Karpas-422 (cell line): Measurements from ENCODE around the gene RPL13. TPM values are rescaled to one million over a fixed set of nuclear protein-coding genes. Genes with fewer than 3 reads are reported as not detected.
"Not testable (repeated sequence)": the region's sequence is repeated elsewhere in the genome, so short reads cannot be mapped to it uniquely, and the experiment has no call there.

Experiments used
- DNase-seq: peaks from one replicate; pipeline ENCODE4 v3.0.0-alpha.2; 2015
- H2AFZ ChIP-seq: fragments of 200-600 bp; sonication (generic); 2 replicates; pipeline ENCODE4 v1.6.1; 2014; ENCODE audit warnings: antibody characterized with exemption, low read length, mixed read lengths
- H3K27ac ChIP-seq: fragments of 200-600 bp; sonication (generic); 2 replicates; pipeline ENCODE4 v1.5.1; 2014; ENCODE audit warnings: mild to moderate bottlenecking, low read length, moderate library complexity
- H3K27me3 ChIP-seq: fragments of 200-600 bp; sonication (generic); 2 replicates; pipeline ENCODE4 v1.6.1; 2014; ENCODE audit warnings: low read length, mixed read lengths
- H3K36me3 ChIP-seq: fragments of 200-600 bp; sonication (generic); 2 replicates; pipeline ENCODE4 v1.6.1; 2014; ENCODE audit warnings: low read length, mixed read lengths; ENCODE audit not compliant: insufficient read depth
- H3K4me1 ChIP-seq: fragments of 200-600 bp; sonication (generic); 2 replicates; pipeline ENCODE4 v1.6.1; 2014; ENCODE audit warnings: mild to moderate bottlenecking, low read length, mixed read lengths
- H3K4me2 ChIP-seq: fragments of 200-600 bp; sonication (generic); 2 replicates; pipeline ENCODE4 v1.6.1; 2014; ENCODE audit warnings: low read length, low read depth, mild to moderate bottlenecking; ENCODE audit not compliant: poor library complexity, severe bottlenecking
- H3K4me3 ChIP-seq: fragments of 200-600 bp; sonication (generic); 2 replicates; pipeline ENCODE4 v1.5.1; 2014; ENCODE audit warnings: mild to moderate bottlenecking, antibody characterized with exemption, low read length, mixed read lengths
- H3K79me2 ChIP-seq: fragments of 200-600 bp; sonication (generic); 2 replicates; pipeline ENCODE4 v1.6.1; 2014; ENCODE audit warnings: mild to moderate bottlenecking, low read length, mixed read lengths
- H3K9ac ChIP-seq: fragments of 200-600 bp; sonication (generic); 2 replicates; pipeline ENCODE4 v1.6.0; 2014; ENCODE audit warnings: low read length
- H3K9me2 ChIP-seq: fragments of 200-600 bp; sonication (generic), shearing (Covaris generic); replicated peaks from 2 replicates; pipeline ENCODE4 v1.6.0; 2014; ENCODE audit warnings: mild to moderate bottlenecking, low read length, moderate library complexity; ENCODE audit not compliant: insufficient read depth
- H3K9me3 ChIP-seq: fragments of 300-700, 200-600 bp; sonication (generic); 2 replicates; pipeline ENCODE4 v1.6.1; 2014; ENCODE audit warnings: low read length, mixed read lengths
- H4K20me1 ChIP-seq: fragments of 200-600 bp; sonication (generic); 2 replicates; pipeline ENCODE4 v1.6.1; 2014; ENCODE audit warnings: mild to moderate bottlenecking, antibody characterized with exemption, low read length, low read depth; ENCODE audit not compliant: insufficient read depth
- total RNA-seq: library from RNA; depleted of rRNA; stranded (reverse); fragments of >200 nt; shearing (Covaris generic); gene quantifications from 2 replicates; pipeline ENCODE4 v1.2.3, GENCODE V29; 2014; ENCODE audit warnings: low replicate concordance

RPL13 gene
- total RNA-seq, 1 experiment from 2014 or later: 6,565 TPM

- no peak for DNase-seq
- no peak overlapping the region for H3K4me3 ChIP-seq
Observed at GRCh38 chr16:89569506-89570341, 9.2 kb downstream of the RPL13 start.

GRCh38 chr16:89570342-89570923 is 10.0 kb downstream of the RPL13 start:
- peaks cover 25% of the 10 kb centered on the region for H3K4me1 ChIP-seq
- no peak overlapping the region for H3K4me2 ChIP-seq
- H3K36me3 ChIP-seq: no peaks in the 10 kb centered on the region
- H2AFZ ChIP-seq: no peak overlapping the region
- DNase-seq: no peak
- H3K9me2 ChIP-seq: no peaks in the 10 kb centered on the region
- no peak overlapping the region for H3K4me3 ChIP-seq
- H3K79me2 ChIP-seq: no peaks in the 10 kb centered on the region
- H4K20me1 ChIP-seq: peaks cover 10% of the 10 kb centered on the region
- H3K9me3 ChIP-seq: no peaks in the 10 kb centered on the region
- no peaks in the 10 kb centered on the region for H3K27me3 ChIP-seq
- H3K9ac ChIP-seq: no peak overlapping the region
- H3K27ac ChIP-seq: no peak overlapping the region

More at GRCh38 chr16:89569506-89570341, 9.2 kb downstream of the RPL13 start:
- Histone ChIP-seq H2AFZ (no peak overlapping the region), H3K4me2 (no peak overlapping the region), H3K27me3 (no peaks in the 10 kb centered on the region), H3K9me2 (no peaks in the 10 kb centered on the region), H3K9me3 (no peaks in the 10 kb centered on the region), H3K36me3 (no peaks in the 10 kb centered on the region), H3K9ac (no peak overlapping the region), H3K79me2 (no peaks in the 10 kb centered on the region), H3K27ac (no peak overlapping the region), H3K4me1 (peaks cover 25% of the 10 kb centered on the region), H4K20me1 (peaks cover 10% of the 10 kb centered on the region)

- H3K79me2 ChIP-seq, H3K4me3 ChIP-seq, H3K27ac ChIP-seq, H3K9me3 ChIP-seq, H3K9me2 ChIP-seq, H3K27me3 ChIP-seq, H3K9ac ChIP-seq, H2AFZ ChIP-seq, H3K4me2 ChIP-seq, DNase-seq, H3K36me3 ChIP-seq: not testable (repeated sequence)
- H4K20me1 ChIP-seq: peaks cover 10% of the 10 kb centered on the region
- peaks cover 19% of the 10 kb centered on the region for H3K4me1 ChIP-seq
Observed at GRCh38 chr16:89570983-89571598, 10.6 kb downstream of the RPL13 start.

- DNase-seq: no peak
- Histone ChIP-seq H3K9me3 (no peaks in the 10 kb centered on the region), H3K4me3 (no peak overlapping the region), H3K9me2 (no peaks in the 10 kb centered on the region), H4K20me1 (peaks cover 6% of the 10 kb centered on the region), H3K36me3 (no peaks in the 10 kb centered on the region), H3K27ac (no peak overlapping the region), H3K4me1 (peaks cover 19% of the 10 kb centered on the region), H3K9ac (no peak overlapping the region), H3K27me3 (no peaks in the 10 kb centered on the region), H3K79me2 (no peaks in the 10 kb centered on the region), H2AFZ (no peak overlapping the region), H3K4me2 (no peak overlapping the region)
Observed at GRCh38 chr16:89571636-89572035, 11.2 kb downstream of the RPL13 start.

- peaks cover 4% of the 10 kb centered on the region for H4K20me1 ChIP-seq
- no peaks in the 10 kb centered on the region for H3K36me3 ChIP-seq
- no peak overlapping the region for H3K4me2 ChIP-seq
- H2AFZ ChIP-seq: no peak overlapping the region; the same call in 1 of the 2 replicates
- no peaks in the 10 kb centered on the region for H3K9me3 ChIP-seq
- H3K9me2 ChIP-seq: no peaks in the 10 kb centered on the region
- no peak overlapping the region for H3K9ac ChIP-seq
- DNase-seq: no peak
- H3K27me3 ChIP-seq: no peaks in the 10 kb centered on the region
- H3K4me3 ChIP-seq: no peak overlapping the region
- H3K4me1 ChIP-seq: peaks cover 19% of the 10 kb centered on the region
- no peaks in the 10 kb centered on the region for H3K79me2 ChIP-seq
- H3K27ac ChIP-seq: no peak overlapping the region
Observed at GRCh38 chr16:89572073-89572484, 11.6 kb downstream of the RPL13 start.

GRCh38 chr16:89572485-89573205 is 12.2 kb downstream of the RPL13 start:
- H3K36me3 ChIP-seq: no peaks in the 10 kb centered on the region
- no peak overlapping the region for H3K4me3 ChIP-seq
- H3K27me3 ChIP-seq: no peaks in the 10 kb centered on the region
- no peak overlapping the region for H3K27ac ChIP-seq
- no peaks in the 10 kb centered on the region for H3K9me3 ChIP-seq
- H3K9ac ChIP-seq: no peak overlapping the region
- H3K79me2 ChIP-seq: no peaks in the 10 kb centered on the region
- H3K4me2 ChIP-seq: no peak overlapping the region
- H3K4me1 ChIP-seq: peaks cover 19% of the 10 kb centered on the region
- no peak overlapping the region; the same call in 1 of the 2 replicates for H2AFZ ChIP-seq
- no peak for DNase-seq
- no peaks in the 10 kb centered on the region for H3K9me2 ChIP-seq
- peaks cover 4% of the 10 kb centered on the region for H4K20me1 ChIP-seq

- no peaks in the 10 kb centered on the region for H3K36me3 ChIP-seq
- H3K4me2 ChIP-seq: peak overlapping the region; percentile 84
- no peak for DNase-seq
- H3K27ac ChIP-seq: no peak overlapping the region
- H3K4me3 ChIP-seq: peak overlapping the region; percentile 62; the same call in 1 of the 2 replicates
- no peaks in the 10 kb centered on the region for H3K27me3 ChIP-seq
- no peaks in the 10 kb centered on the region for H3K9me2 ChIP-seq
- 0 out of 2 replicates have a peak overlapping the region, but pooled peaks have one; percentile 67 for H2AFZ ChIP-seq
- peak overlapping the region; percentile 41 for H3K9ac ChIP-seq
- no peaks in the 10 kb centered on the region for H4K20me1 ChIP-seq
- H3K4me1 ChIP-seq: peaks cover 19% of the 10 kb centered on the region
- H3K79me2 ChIP-seq: no peaks in the 10 kb centered on the region
- H3K9me3 ChIP-seq: no peaks in the 10 kb centered on the region
Observed at GRCh38 chr16:89573826-89574680, 13.6 kb downstream of the RPL13 start.
